H1 (cell line): ENCODE results near the gene ROBO4. TPM values are rescaled to one million over a fixed set of nuclear protein-coding genes. Genes with fewer than 3 reads are reported as not detected.

Experiments used
- CTCF ChIA-PET: fragments of 300-600 bp; sonication (Branson Sonifier 250); formaldehyde crosslinking; loops from one replicate; lab custom pipeline; 2021; ENCODE audit not compliant: partially characterized antibody; lab: Charles Lee
- POLR2A ChIA-PET: fragments of 300-600 bp; sonication (Branson Sonifier 250); formaldehyde crosslinking; loops from one replicate; lab custom pipeline; 2021; ENCODE audit warnings: inconsistent platforms; ENCODE audit not compliant: partially characterized antibody; lab: Charles Lee
- DNase-seq, 2 experiments: peaks; one replicate each; pipeline versions ENCODE4 v3.0.0 to v3.0.0-alpha.2; 2010 to 2022; ENCODE audit warnings: low spot score in 2 of 2, low read depth in 1 of 2, mixed read lengths in 1 of 2
- FAIRE-seq: peaks from 2 replicates; lab custom pipeline; 2011; peaks lifted over from hg19 to GRCh38; lab: Jason Lieb, UNC
- H2AFZ ChIP-seq: 2 replicates; pipeline ENCODE4 v1.8.1; 2012; ENCODE audit warnings: low read length, inconsistent platforms
- H2AK5ac ChIP-seq: 2 replicates; pipeline ENCODE4 v1.6.1; 2013; ENCODE audit warnings: low read depth, low read length
- H2BK120ac ChIP-seq: replicated peaks from 2 replicates; pipeline ENCODE3; 2013; ENCODE audit warnings: low read depth, low read length, inconsistent platforms
- H2BK12ac ChIP-seq: 2 replicates; pipeline ENCODE4 v1.6.1; 2013; ENCODE audit warnings: low read depth, low read length
- H2BK15ac ChIP-seq: 2 replicates; pipeline ENCODE4 v1.6.1; 2013; ENCODE audit warnings: low read length
- H2BK20ac ChIP-seq: 2 replicates; pipeline ENCODE4 v1.6.1; 2013; ENCODE audit warnings: low read length
- H2BK5ac ChIP-seq: 2 replicates; pipeline ENCODE4 v1.6.1; 2013; ENCODE audit warnings: low read depth, low read length
- H3K14ac ChIP-seq: 2 replicates; pipeline ENCODE4 v1.6.1; 2013; ENCODE audit warnings: inconsistent platforms; ENCODE audit not compliant: insufficient read length
- H3K18ac ChIP-seq: 2 replicates; pipeline ENCODE4 v1.6.1; 2013; ENCODE audit warnings: low read length; ENCODE audit errors: extremely low read depth
- H3K23ac ChIP-seq: 2 replicates; pipeline ENCODE4 v1.6.1; 2013; ENCODE audit warnings: inconsistent platforms; ENCODE audit not compliant: insufficient read length
- H3K23me2 ChIP-seq: 2 replicates; pipeline ENCODE4 v1.6.1; 2013; ENCODE audit warnings: low read depth, low read length
- H3K27ac ChIP-seq: 2 replicates; pipeline ENCODE4 v1.6.1; 2011; ENCODE audit warnings: low read depth, low read length, inconsistent platforms
- H3K27me3 ChIP-seq, 4 experiments: replicated peaks in 1 of 4; 1 replicate in 1 of 4; 2 replicates in 3 of 4; pipeline versions ENCODE4 v1.6.1 to v1.8.1; 2011 to 2013; ENCODE audit warnings: low read length in 3 of 4, mild to moderate bottlenecking in 3 of 4, inconsistent platforms in 2 of 4, mixed read lengths in 2 of 4, moderate library complexity in 1 of 4; ENCODE audit not compliant: control insufficient read depth in 3 of 4, insufficient read depth in 3 of 4; ENCODE audit errors: extremely low read depth in 1 of 4
- H3K36me3 ChIP-seq, 4 experiments: 2 replicates each; pipeline versions ENCODE4 v1.6.1 to v1.8.1; 2011 to 2013; ENCODE audit warnings: mild to moderate bottlenecking in 4 of 4, low read length in 3 of 4, moderate library complexity in 2 of 4, control low read depth in 1 of 4, inconsistent platforms in 1 of 4; ENCODE audit not compliant: insufficient read depth in 4 of 4, control insufficient read depth in 2 of 4
- H3K4ac ChIP-seq: replicated peaks from 2 replicates; pipeline ENCODE3; 2013; ENCODE audit warnings: low read length, low read depth, mixed read lengths, inconsistent platforms; ENCODE audit not compliant: insufficient read length
- H3K4me1 ChIP-seq, 4 experiments: replicated peaks in 1 of 4; 1 replicate in 1 of 4; 2 replicates in 3 of 4; pipeline versions ENCODE4 v1.6.1 to v1.8.1; 2011 to 2013; ENCODE audit warnings: low read length in 3 of 4, inconsistent platforms in 2 of 4, mixed read lengths in 1 of 4; ENCODE audit not compliant: insufficient read depth in 4 of 4, control insufficient read depth in 3 of 4
- H3K4me2 ChIP-seq, 2 experiments: 2 replicates each; pipeline versions ENCODE4 v1.6.1 to v1.8.1; 2011 to 2013; ENCODE audit warnings: low read depth in 2 of 2, low read length in 2 of 2, control low read depth in 1 of 2, inconsistent platforms in 1 of 2, mild to moderate bottlenecking in 1 of 2; ENCODE audit not compliant: insufficient read depth in 1 of 2
- H3K4me3 ChIP-seq, 4 experiments: fragments of 200-600, 300-600 bp in 1 of 4; sonication (generic), shearing (Covaris generic), sonication (Bioruptor Twin) in 1 of 4; 2 replicates each; pipeline versions ENCODE4 v1.5.1 to v1.8.1; 2011 to 2016; ENCODE audit warnings: low read length in 4 of 4, low read depth in 3 of 4, control low read depth in 2 of 4, inconsistent platforms in 2 of 4, mild to moderate bottlenecking in 2 of 4, mixed read lengths in 1 of 4, moderate library complexity in 1 of 4; ENCODE audit not compliant: insufficient read depth in 2 of 4; ENCODE audit errors: extremely low read depth in 1 of 4
- H3K56ac ChIP-seq: replicated peaks from 2 replicates; pipeline ENCODE3; 2013; ENCODE audit warnings: low read depth, mild to moderate bottlenecking, mixed read lengths, low read length, inconsistent platforms; ENCODE audit not compliant: insufficient read length
- H3K79me1 ChIP-seq: 2 replicates; pipeline ENCODE4 v1.6.1; 2013; ENCODE audit warnings: low read depth, low read length, control low read depth
- H3K79me2 ChIP-seq, 2 experiments: 2 replicates each; pipeline versions ENCODE4 v1.6.1 to v1.8.1; 2012 to 2013; ENCODE audit warnings: low read length in 2 of 2, mild to moderate bottlenecking in 2 of 2, inconsistent platforms in 1 of 2; ENCODE audit not compliant: insufficient read depth in 2 of 2, control insufficient read depth in 1 of 2
- H3K9ac ChIP-seq, 4 experiments: replicated peaks in 1 of 4; 1 replicate in 1 of 4; 2 replicates in 3 of 4; pipeline versions ENCODE4 v1.6.1 to v1.8.1; 2011 to 2013; ENCODE audit warnings: low read depth in 3 of 4, low read length in 3 of 4, control low read depth in 2 of 4, mild to moderate bottlenecking in 2 of 4, moderate library complexity in 2 of 4, inconsistent platforms in 1 of 4; ENCODE audit errors: extremely low read depth in 1 of 4
- H3K9me3 ChIP-seq, 2 experiments: 2 replicates each; pipeline versions ENCODE4 v1.6.1 to v1.8.1; 2012 to 2013; ENCODE audit warnings: mild to moderate bottlenecking in 2 of 2, moderate library complexity in 2 of 2, control low read depth in 1 of 2, inconsistent platforms in 1 of 2, low read depth in 1 of 2, low read length in 1 of 2, mixed read lengths in 1 of 2; ENCODE audit not compliant: insufficient read depth in 2 of 2
- H4K20me1 ChIP-seq, 2 experiments: replicated peaks in 1 of 2; 2 replicates each; pipeline versions ENCODE3 to v1.8.1; 2011 to 2013; ENCODE audit warnings: inconsistent platforms in 2 of 2, low read length in 2 of 2, mild to moderate bottlenecking in 1 of 2; ENCODE audit not compliant: insufficient read depth in 2 of 2, control insufficient read depth in 1 of 2
- H4K5ac ChIP-seq: 2 replicates; pipeline ENCODE4 v1.6.1; 2013; ENCODE audit warnings: low read length, low read depth, mixed read lengths, inconsistent platforms; ENCODE audit not compliant: insufficient read length
- H4K8ac ChIP-seq: 2 replicates; pipeline ENCODE4 v1.8.0; 2013; ENCODE audit warnings: mild to moderate bottlenecking, moderate library complexity, low read length, inconsistent platforms; ENCODE audit not compliant: insufficient read depth; ENCODE audit errors: extremely low read depth
- H4K91ac ChIP-seq: replicated peaks from 2 replicates; pipeline ENCODE3; 2013; ENCODE audit warnings: low read length, mixed read lengths, inconsistent platforms; ENCODE audit not compliant: insufficient read length
- CREB1 ChIP-seq: IDR thresholded peaks from 2 replicates; pipeline ENCODE4 v1.6.1; 2012; ENCODE audit warnings: inconsistent platforms
- CTCF ChIP-seq, 3 experiments: IDR thresholded peaks; 1 replicate in 2 of 3; 2 replicates in 1 of 3; pipeline versions ENCODE4 v1.5.1 to v1.6.1; 2011; ENCODE audit warnings: low read length in 3 of 3, mild to moderate bottlenecking in 3 of 3, inconsistent platforms in 2 of 3, low read depth in 1 of 3, moderate library complexity in 1 of 3; ENCODE audit not compliant: insufficient read depth in 1 of 3; ENCODE audit errors: control extremely low read depth in 1 of 3
- KDM4A ChIP-seq: IDR thresholded peaks from one replicate; pipeline ENCODE4 v1.7.1; 2012; ENCODE audit warnings: low read depth, mild to moderate bottlenecking, moderate library complexity, low read length, inconsistent platforms; ENCODE audit not compliant: severe bottlenecking
- RAD21 ChIP-seq, 2 experiments: IDR thresholded peaks in 1 of 2; conservative IDR thresholded peaks in 1 of 2; 2 replicates each; pipeline ENCODE4 v1.6.1; 2011; ENCODE audit warnings: low read depth in 2 of 2, low read length in 2 of 2, improper control_type of control experiment in 1 of 2, inconsistent platforms in 1 of 2, mild to moderate bottlenecking in 1 of 2, moderate library complexity in 1 of 2
- SIX5 ChIP-seq: IDR thresholded peaks from 2 replicates; pipeline ENCODE4 v1.6.1; 2011; ENCODE audit warnings: mild to moderate bottlenecking, low read depth, low read length
- SUZ12 ChIP-seq: fragments of 200-600 bp; sonication (generic); IDR thresholded peaks from 2 replicates; pipeline ENCODE4 v1.6.1; 2012; ENCODE audit warnings: mild to moderate bottlenecking, inconsistent platforms, low read length, moderate library complexity, mixed read lengths
- TAF1 ChIP-seq: IDR thresholded peaks from 2 replicates; pipeline ENCODE4 v1.6.1; 2011; ENCODE audit warnings: mild to moderate bottlenecking, low read depth, low read length
- TCF12 ChIP-seq: IDR thresholded peaks from 2 replicates; pipeline ENCODE4 v1.6.1; 2011; ENCODE audit warnings: low read depth, mild to moderate bottlenecking, low read length
- WGBS, 2 experiments: shearing (Covaris generic) in 1 of 2; methylation state at CpG; one replicate each; pipeline versions ENCODE4 v1.1.6 to v1.1.7; 2013 to 2015; ENCODE audit warnings: low lambda C conversion rate in 2 of 2, mixed read lengths in 2 of 2, inconsistent platforms in 1 of 2, low coverage in 1 of 2, missing lambda C conversion rate in 1 of 2; ENCODE audit not compliant: insufficient replicate concordance in 2 of 2, insufficient coverage in 1 of 2, insufficient read length in 1 of 2; ENCODE audit errors: extremely low coverage in 1 of 2, missing lambda C conversion rate in 1 of 2; 5-methylcytosine and 5-hydroxymethylcytosine counted together
- polyA plus RNA-seq, 7 experiments: library from polyadenylated mRNA; depleted of rRNA in 3 of 7; stranded (reverse) in 5 of 7; unstranded in 2 of 7; fragments of >200 nt in 5 of 7; fragments of 200-250 nt in 2 of 7; gene quantifications; 1 replicate in 5 of 7; 2 replicates in 1 of 7; 4 replicates in 1 of 7; pipeline versions ENCODE4 v1.2.1 to v1.2.3, GENCODE V29; 2011 to 2013; ENCODE audit warnings: missing spikeins in 2 of 7, mixed read lengths in 2 of 7
- total RNA-seq: library from RNA; stranded (reverse); fragmentation: NEBNext Ultra II Directional; extraction: Animal tissue kit (Norgen Biotek cat#: 25700); gene quantifications from 2 replicates; pipeline ENCODE4 v1.2.1, GENCODE V29; 2021
- TF ChIP-seq, protein P1 (sequence below): IDR thresholded peaks from 2 replicates; pipeline ENCODE4 v1.6.1; 2012; ENCODE audit warnings: inconsistent platforms

ROBO4 gene
- total and polyA plus RNA-seq, 2 of the 8 experiments (the other 6 are each of a cell fraction or from before 2014, with no cell fraction given): 0.03 TPM; not detected in 1

DNA sequence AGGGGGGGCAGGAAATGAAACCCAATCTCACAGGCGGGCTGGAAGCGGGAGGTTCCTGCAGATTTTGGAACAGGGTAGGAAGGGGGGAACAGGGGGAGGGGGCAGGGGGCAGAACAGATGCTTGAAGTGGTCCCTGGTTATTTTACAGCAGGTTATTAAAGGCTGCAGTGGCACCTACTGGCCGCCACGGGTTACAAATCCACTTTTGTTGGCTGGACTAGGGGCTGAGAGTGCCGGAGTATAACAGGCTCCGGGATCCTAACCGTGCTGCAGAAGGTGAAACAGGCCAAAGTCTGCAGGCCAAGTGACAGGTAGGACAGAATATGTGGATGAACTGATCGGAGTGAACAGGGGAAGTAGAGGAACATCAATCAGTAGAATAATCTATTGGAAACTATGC lies 30.0 kb downstream of the ROBO4 start:
- Histone ChIP-seq H3K14ac (no peak overlapping the region), H3K27ac (no peak overlapping the region), H2BK15ac (no peak overlapping the region), H3K4me2 (no peak overlapping the region), H3K79me1 (no peaks in the 10 kb centered on the region), H3K23ac (no peak overlapping the region), H3K9me3 (no peaks in the 10 kb centered on the region), H3K4me3 (no peak overlapping the region), H3K79me2 (no peaks in the 10 kb centered on the region), H2BK20ac (no peak overlapping the region), H3K23me2 (no peaks in the 10 kb centered on the region; the same call in 1 of the 2 replicates), H4K5ac (no peak overlapping the region), H2AK5ac (no peak overlapping the region), H4K8ac (no peak overlapping the region), H3K4ac (no peak overlapping the region), H3K4me1 (peaks cover 0 to 23% (median 16%) of the 10 kb centered on the region in 4 experiments; a peak in 6 of 7 replicates), H3K27me3 (peaks cover 88 to 100% (median 98%) of the 10 kb centered on the region in 4 experiments), H3K9ac (no peak overlapping the region), H2BK12ac (no peak overlapping the region), H4K91ac (no peak overlapping the region), H2AFZ (no peak overlapping the region), H3K18ac (no peak overlapping the region), H3K36me3 (peaks cover 0 to 4% (median 0%) of the 10 kb centered on the region in 4 experiments; a peak in 1 of 8 replicates), H3K56ac (no peak overlapping the region), H4K20me1 (peaks cover 15 to 31% of the 10 kb centered on the region in 2 experiments), H2BK120ac (no peak overlapping the region), H2BK5ac (no peak overlapping the region)
- WGBS, 2 experiments: 16% methylated on average over 5 of the region's 8 CpGs; no CpG with 5 or more reads in 1 of the 2 experiments
- CTCF ChIA-PET: interaction anchor here (1.1 to 3.3 kb wide), 25 partner anchors 10 to 228 kb away, joined by 3 to 108 read pairs (median 8); partner anchors contain the start of genes ESAM, MSANTD2 and NRGN
- no peak for TF ChIP-seq TAF1
- TF ChIP-seq CREB1: no peak
- TF ChIP-seq TCF12: no peak
- TF ChIP-seq, protein P1, sequence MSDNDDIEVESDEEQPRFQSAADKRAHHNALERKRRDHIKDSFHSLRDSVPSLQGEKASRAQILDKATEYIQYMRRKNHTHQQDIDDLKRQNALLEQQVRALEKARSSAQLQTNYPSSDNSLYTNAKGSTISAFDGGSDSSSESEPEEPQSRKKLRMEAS: no peak
- no peak for TF ChIP-seq KDM4A
- TF ChIP-seq RAD21 (IDR thresholded peaks at IDR 0.05 in 1 of 2, conservative IDR thresholded peaks at IDR 0.05 in 1 of 2; ENCODE audit: low read depth in 2 of 2, low read length in 2 of 2): peak; percentile 67 to 70
- TF ChIP-seq SUZ12: no peak
- TF ChIP-seq CTCF (IDR thresholded peaks at IDR 0.05; ENCODE audit: control extremely low read depth in 1 of 3, insufficient read depth in 1 of 3, low read depth in 1 of 3, low read length in 3 of 3): peak; percentile 47 to 61 (median 60)
- TF ChIP-seq SIX5: no peak
- DNase-seq (no peak), FAIRE-seq (no peak)
- POLR2A ChIA-PET: interaction anchor here (2.5 kb wide), 1 partner anchor 21 kb away, joined by 6 read pairs; no protein-coding TSS in a partner anchor
